Umbilical cord (tissue), 2 donors: ENCODE results near the gene UGGT2. TPM values are rescaled to one million over a fixed set of nuclear protein-coding genes. Genes with fewer than 3 reads are reported as not detected.
A peak's percentile ranks its signal among the peaks of the same experiment; 100 is the strongest.
"Not testable (repeated sequence)": the region's sequence is repeated elsewhere in the genome, so short reads cannot be mapped to it uniquely, and the experiment has no call there.

Source experiments
- DNase-seq: peaks from one replicate; pipeline ENCODE4 v3.0.0-alpha.2; 2015; ENCODE audit warnings: low spot score
- total RNA-seq: library from RNA; depleted of rRNA; stranded (reverse); fragments of >200 nt; gene quantifications from one replicate; pipeline ENCODE4 v1.2.3, GENCODE V29; 2014; ENCODE audit warnings: low replicate concordance; ENCODE audit not compliant: insufficient read depth

UGGT2 gene
- total RNA-seq, 1 donor from 2014 or later = 107 TPM

DNA sequence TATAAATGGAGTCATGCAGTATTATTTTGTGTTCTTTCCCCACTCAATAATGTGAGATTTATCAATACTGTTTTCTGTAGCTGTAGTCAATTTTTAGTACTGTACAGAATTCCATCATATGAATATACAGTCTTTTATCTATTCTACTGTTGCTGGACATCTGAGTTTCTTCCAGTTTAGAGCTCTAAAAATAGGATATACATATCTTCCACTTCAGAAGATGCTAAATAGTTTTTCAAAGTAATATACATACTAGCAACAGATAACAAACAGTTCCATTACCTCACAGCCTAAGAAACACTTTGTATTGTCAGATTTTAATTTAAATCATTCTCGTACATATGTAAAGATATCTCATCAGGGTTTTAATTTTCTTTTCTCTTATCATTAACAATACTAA lies 149.6 kb downstream of the UGGT2 start:
- peak; percentile 64 for DNase-seq

GRCh38 chr13:95902741-95903140 lies 150.5 kb downstream of the UGGT2 start:
- DNase-seq = peak; percentile 3

DNA sequence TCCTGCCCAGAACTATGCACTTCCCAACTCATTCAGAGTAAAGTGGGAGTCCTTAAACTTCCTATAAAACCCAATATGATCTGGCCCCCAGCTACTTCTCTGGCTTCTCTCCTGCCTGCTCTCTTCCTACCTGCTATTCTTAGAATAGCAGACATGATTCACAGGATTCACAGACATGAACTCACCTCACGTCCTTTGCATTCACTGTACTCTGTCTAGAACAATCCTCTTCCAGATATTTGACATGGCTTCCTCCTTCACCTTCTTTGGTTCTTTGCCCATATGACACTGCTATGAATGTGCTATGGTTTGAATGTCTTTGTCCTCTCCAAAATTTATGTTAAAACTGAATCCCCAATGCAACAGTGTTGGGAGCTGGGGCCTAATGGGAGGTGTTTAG lies 154.9 kb downstream of the UGGT2 start:
- DNase-seq = no peak

DNA sequence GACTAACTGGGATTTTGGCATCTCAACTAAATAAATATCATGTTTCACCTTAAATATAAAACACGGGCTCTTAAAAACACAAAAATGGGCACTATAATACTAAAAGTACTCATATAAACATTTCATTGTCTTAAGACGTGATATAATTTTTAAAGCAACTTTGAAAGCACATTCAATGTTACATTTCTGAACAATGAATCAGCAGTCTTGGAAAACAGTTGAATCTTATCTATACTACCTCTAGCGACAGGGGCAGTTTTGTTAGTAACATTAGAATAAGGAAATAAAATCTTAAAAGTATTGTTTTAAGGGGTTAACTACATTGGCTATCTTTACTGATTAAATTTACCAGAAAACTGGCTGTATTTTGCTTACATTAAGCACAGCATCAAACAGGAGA lies 156.9 kb downstream of the UGGT2 start:
- no peak for DNase-seq

- no peak for DNase-seq
Observed at GRCh38 chr13:95893861-95894260, 159.3 kb downstream of the UGGT2 start.

- no peak for DNase-seq
Observed at GRCh38 chr13:95882121-95882520, 171.1 kb downstream of the UGGT2 start.

GRCh38 chr13:95880331-95880730 lies 172.9 kb downstream of the UGGT2 start:
- no peak for DNase-seq

GRCh38 chr13:95874286-95874685 lies 178.9 kb downstream of the UGGT2 start:
- no peak for DNase-seq

GRCh38 chr13:95870421-95870820 lies 182.8 kb downstream of the UGGT2 start:
- no peak for DNase-seq

GRCh38 chr13:95865080-95865615 lies 188.1 kb downstream of the UGGT2 start:
- no peak for DNase-seq

DNA sequence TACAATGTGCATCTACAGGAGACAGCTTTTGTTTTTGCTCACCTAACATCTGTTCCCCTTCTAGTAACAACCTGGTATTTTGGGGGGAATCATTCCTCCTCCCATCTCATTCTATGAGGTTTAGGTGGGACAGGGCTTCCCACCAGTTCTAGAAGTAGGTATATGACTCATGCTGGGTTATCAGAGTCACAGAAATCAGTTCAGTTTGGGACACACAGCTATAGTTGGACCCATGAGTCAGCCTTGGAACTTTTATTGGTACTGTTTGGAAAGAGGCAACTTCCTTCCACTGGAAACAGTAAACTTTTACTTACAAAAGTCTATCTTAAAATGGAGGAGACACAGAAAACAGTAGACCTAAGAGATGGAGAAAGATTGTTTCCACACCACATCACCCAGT lies 190.8 kb downstream of the UGGT2 start:
- DNase-seq = no peak

DNA sequence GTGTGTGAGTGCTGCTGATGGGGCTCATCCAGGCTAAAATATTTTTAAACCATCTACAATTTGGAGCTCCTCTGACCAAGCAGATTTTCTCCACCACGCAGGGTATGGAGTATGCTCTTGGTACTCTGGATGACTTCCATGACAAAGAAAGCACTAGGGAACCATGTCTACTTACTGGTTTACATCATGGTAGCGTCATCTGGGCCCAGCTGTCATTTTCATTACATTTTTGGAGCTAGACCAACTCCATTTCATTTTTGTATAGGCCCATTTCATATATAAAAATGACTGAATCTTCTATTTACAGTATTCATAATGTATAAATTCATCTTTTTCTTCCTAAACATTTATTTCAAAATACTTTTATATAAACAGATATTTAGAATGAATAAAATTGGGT lies 191.9 kb downstream of the UGGT2 start:
- DNase-seq = no peak

GRCh38 chr13:95858286-95859075 lies 194.7 kb downstream of the UGGT2 start:
- peak; percentile 9 for DNase-seq

GRCh38 chr13:95845656-95846055 lies 207.5 kb downstream of the UGGT2 start:
- DNase-seq = not testable (repeated sequence)

DNA sequence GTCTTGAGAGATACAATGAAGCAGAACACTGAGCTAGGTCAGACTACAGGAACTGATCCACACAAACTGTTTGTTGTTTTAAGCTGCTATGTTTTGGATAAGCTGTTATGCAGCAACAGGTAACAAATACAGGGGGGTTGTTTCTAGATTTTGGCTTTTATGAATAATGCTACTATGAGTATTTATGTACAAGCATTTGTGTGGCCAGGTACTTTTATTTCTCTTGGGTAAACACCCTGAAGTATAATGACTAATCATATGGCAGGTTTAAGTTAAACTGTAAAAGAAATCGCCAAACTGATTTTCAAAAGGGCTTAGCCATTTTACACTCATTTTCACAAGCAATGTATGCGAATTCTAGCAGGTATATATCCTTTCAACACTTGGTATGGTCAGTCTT lies 210.3 kb downstream of the UGGT2 start:
- no peak for DNase-seq

DNA sequence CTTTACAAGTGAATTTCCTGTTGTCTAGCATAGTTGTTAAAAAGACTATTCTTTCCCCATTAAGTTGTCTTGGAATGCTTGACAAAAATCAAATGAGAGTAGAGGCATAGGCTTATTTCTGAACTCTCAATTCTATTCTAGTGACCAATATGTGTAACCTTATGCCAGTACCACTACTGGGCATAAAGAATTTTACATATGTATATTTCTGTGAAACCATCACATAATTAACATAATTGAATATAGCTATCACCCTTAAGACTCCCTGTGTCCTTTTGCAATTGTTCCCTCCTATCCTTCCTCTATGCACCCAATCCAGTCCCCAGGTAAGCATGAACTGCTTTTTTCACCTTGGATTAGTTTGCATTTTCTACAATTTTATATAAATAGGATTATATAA lies 211.3 kb downstream of the UGGT2 start:
- no peak for DNase-seq

DNA sequence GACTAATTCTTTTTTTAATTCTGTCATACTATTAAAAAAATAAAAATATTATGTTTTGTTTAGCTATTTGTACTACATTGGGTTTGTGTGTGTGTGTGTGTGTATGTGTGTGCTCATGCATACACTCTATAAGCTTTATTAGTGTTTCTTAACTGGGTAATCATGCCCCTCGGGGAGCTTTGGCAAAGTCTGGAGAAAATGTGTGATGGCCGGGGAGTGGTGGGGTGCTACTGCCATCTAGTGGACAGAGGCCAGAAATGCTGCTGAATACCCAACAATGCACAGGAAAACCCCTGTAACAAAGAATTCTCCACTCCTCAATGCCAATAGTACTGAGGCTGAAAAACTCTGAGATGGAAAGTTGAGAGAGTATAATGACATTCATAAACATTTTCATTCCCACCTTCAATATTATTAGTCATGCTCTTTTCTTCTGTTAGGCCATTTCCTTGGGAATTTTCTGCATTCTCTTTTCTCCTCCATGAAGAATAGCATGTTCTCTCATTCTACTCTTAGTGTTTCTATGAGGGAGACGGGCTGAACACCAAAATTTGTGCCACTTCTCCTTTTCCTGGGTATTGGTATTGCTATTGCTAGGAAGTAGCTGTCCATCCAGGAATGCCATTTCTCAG lies 219.0 kb downstream of the UGGT2 start:
- DNase-seq = peak; percentile 71

GRCh38 chr13:95833719-95834118 lies 219.5 kb downstream of the UGGT2 start:
- DNase-seq = no peak

DNA sequence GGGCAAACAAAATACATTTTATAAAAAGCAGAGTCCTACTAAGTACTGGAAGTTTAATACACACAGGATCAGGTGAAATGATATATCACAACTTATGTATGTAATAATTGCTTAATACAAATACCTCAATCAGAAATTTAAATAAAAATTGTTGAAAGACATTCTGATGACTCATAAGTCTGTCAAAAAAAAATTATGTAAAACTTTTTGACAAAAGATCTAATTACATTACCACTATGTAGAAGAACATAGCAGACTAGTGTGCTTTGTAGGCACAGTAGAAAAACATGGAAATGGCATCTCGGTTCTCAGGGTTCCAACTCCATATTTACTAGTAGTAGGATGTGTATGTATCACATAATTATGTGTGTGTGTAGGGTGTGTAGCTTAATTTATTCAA lies 220.1 kb downstream of the UGGT2 start:
- DNase-seq = no peak

DNA sequence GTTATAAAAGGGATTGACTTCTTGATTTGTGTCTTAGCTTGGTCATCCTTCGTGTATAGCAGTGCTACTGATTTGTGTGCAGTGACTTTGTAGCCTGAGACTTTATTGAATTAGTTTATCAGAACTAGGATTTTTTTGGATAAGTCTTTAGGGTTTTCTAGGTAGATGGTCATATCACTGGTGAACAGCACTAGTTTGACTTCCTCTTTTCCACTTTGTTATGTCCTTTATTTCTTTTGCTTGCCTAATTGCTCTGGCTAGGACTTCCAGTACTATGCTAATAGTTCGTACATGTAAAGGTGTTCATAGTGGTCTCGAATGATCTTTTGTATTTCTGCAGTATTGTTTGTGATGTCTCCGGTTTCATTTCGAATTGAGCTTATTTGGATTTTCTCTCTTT lies 230.9 kb downstream of the UGGT2 start:
- DNase-seq = no peak

DNA sequence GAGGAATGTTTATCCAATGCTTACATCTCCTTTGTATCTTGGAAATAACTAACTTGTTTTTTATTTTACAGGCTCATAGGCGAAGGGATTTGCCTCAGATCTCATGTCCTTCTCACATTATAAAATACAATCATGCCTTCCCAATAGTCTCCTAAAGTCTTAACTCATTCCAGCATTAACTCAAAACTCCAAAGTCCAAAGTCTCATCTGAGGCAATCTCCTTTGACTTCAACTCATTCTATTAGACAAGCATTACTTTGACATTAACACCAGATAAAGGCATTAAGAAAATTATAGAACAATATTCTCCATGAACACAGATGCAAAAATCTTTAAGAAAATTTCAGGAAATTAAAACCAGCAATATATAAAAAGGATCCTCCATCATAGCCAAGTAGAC lies 238.7 kb downstream of the UGGT2 start:
- no peak for DNase-seq

- no peak for DNase-seq
Observed at GRCh38 chr13:95813139-95813538, 240.1 kb downstream of the UGGT2 start.

DNA sequence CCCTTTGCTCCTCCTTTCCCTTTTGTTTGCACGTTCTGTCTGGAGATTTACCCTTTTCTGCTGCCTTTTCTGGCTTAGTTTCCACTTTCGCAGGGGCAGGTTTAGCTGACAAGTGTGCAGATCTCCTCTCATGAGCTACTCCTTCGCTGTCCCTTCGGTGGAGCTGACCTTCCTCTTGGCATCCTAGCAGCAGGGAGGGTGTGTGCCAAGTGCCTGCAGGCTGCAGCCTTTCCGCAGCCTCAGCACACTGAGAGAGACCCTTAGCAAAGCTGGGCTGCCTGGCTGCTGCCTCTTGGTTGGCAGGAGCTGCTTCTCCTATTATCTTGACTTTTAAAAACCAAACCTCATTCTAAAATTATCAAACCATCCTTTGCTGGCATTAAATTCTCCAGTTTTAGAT lies 243.8 kb downstream of the UGGT2 start:
- DNase-seq = no peak
